CD8-positive, alpha-beta memory T cell (primary cell): ENCODE data around the gene POU2F1. TPM values are rescaled to one million over a fixed set of nuclear protein-coding genes. Genes with fewer than 3 reads are reported as not detected.
A peak's percentile ranks its signal among the peaks of the same experiment; 100 is the strongest.

Experiments used
- CTCF ChIA-PET: fragments of 350-600 bp; sonication (Branson Sonifier 250); formaldehyde crosslinking; loops from one replicate; lab custom pipeline; 2021; ENCODE audit warnings: antibody characterized with exemption; lab: Charles Lee
- POLR2A ChIA-PET: fragments of 350-600 bp; sonication (Branson Sonifier 250); formaldehyde crosslinking; loops from one replicate; lab custom pipeline; 2021; ENCODE audit warnings: antibody characterized with exemption; lab: Charles Lee
- DNase-seq, 5 donors: peaks; one replicate each; pipeline versions ENCODE4 v3.0.0 to v3.0.0-alpha.2; 2020 to 2022; ENCODE audit warnings: mixed read lengths in 1 of 5
- H3K27ac ChIP-seq: one replicate; pipeline ENCODE4 v1.7.0; 2013; ENCODE audit warnings: low read depth, mild to moderate bottlenecking, low read length, moderate library complexity
- H3K27me3 ChIP-seq: 2 replicates; pipeline ENCODE4 v1.7.0; 2013; ENCODE audit warnings: low read length, mild to moderate bottlenecking; ENCODE audit not compliant: insufficient read depth, poor library complexity, severe bottlenecking
- H3K36me3 ChIP-seq: 2 replicates; pipeline ENCODE4 v1.7.0; 2013; ENCODE audit warnings: mild to moderate bottlenecking, low read length, moderate library complexity; ENCODE audit not compliant: insufficient read depth
- H3K4me1 ChIP-seq: 2 replicates; pipeline ENCODE4 v1.7.0; 2013; ENCODE audit warnings: mild to moderate bottlenecking, low read length, moderate library complexity; ENCODE audit not compliant: insufficient read depth
- H3K4me3 ChIP-seq: 2 replicates; pipeline ENCODE4 v1.7.0; 2013; ENCODE audit warnings: mild to moderate bottlenecking, low read length
- H3K9me3 ChIP-seq: 2 replicates; pipeline ENCODE4 v1.7.0; 2013; ENCODE audit warnings: mild to moderate bottlenecking, low read length
- H3K27ac Mint-ChIP-seq, 8 donors: one replicate each; pipeline ENCODE4 v1.8.0; 2020 to 2021; ENCODE audit warnings: mixed read lengths in 8 of 8, mild to moderate bottlenecking in 6 of 8, inconsistent platforms in 3 of 8, moderate library complexity in 3 of 8
- H3K27me3 Mint-ChIP-seq, 2 donors: one replicate each; pipeline ENCODE4 v1.8.0; 2020 to 2021; ENCODE audit warnings: mixed read lengths in 2 of 2, mild to moderate bottlenecking in 1 of 2, moderate library complexity in 1 of 2
- H3K36me3 Mint-ChIP-seq, 3 donors: one replicate each; pipeline ENCODE4 v1.8.0; 2020 to 2021; ENCODE audit warnings: mixed read lengths in 3 of 3, inconsistent platforms in 1 of 3, mild to moderate bottlenecking in 1 of 3
- H3K4me1 Mint-ChIP-seq, 3 donors: one replicate each; pipeline ENCODE4 v1.8.0; 2020 to 2021; ENCODE audit warnings: mixed read lengths in 3 of 3, inconsistent platforms in 1 of 3, mild to moderate bottlenecking in 1 of 3
- H3K4me3 Mint-ChIP-seq, 7 donors: one replicate each; pipeline ENCODE4 v1.8.0; 2020 to 2021; ENCODE audit warnings: mixed read lengths in 7 of 7, mild to moderate bottlenecking in 6 of 7, moderate library complexity in 4 of 7, inconsistent platforms in 2 of 7
- H3K9me3 Mint-ChIP-seq, 5 donors: one replicate each; pipeline ENCODE4 v1.8.0; 2020 to 2022; ENCODE audit warnings: mixed read lengths in 5 of 5, mild to moderate bottlenecking in 3 of 5, moderate library complexity in 2 of 5, inconsistent platforms in 1 of 5
- polyA plus RNA-seq: library from polyadenylated mRNA; unstranded; fragments of 300-500 nt; fragmentation: Illumina TruSeq; gene quantifications from one replicate; pipeline ENCODE4 v1.2.3, GENCODE V29; 2021
- total RNA-seq, 2 experiments: library from RNA; stranded (reverse); gene quantifications; one replicate each; pipeline ENCODE4 v1.2.3, GENCODE V29; 2021

POU2F1 gene
- total and polyA plus RNA-seq, 3 experiments from 2014 or later: 11.8 to 13.5 (median 12.3) TPM

- Histone ChIP-seq H3K4me3 (no peak overlapping the region), H3K27ac (no peak overlapping the region), H3K4me1 (no peaks in the 10 kb centered on the region), H3K27me3 (no peaks in the 10 kb centered on the region), H3K36me3 (no peaks in the 10 kb centered on the region), H3K9me3 (no peaks in the 10 kb centered on the region)
- peak overlapping the region in 1 of 8 donors; percentile 4 for H3K27ac Mint-ChIP-seq
- ChIA-PET CTCF (interaction anchor here (0.9 to 1.6 kb wide), 2 partner anchors 122 to 191 kb away, joined by 3 to 4 read pairs; partner anchors contain the start of gene POU2F1), POLR2A (no interaction called here)
- H3K27me3 Mint-ChIP-seq: no peaks in the 10 kb centered on the region
- H3K4me1 Mint-ChIP-seq: peaks cover 4 to 7% (median 5%) of the 10 kb centered on the region in 3 donors
- H3K36me3 Mint-ChIP-seq: peaks cover 10 to 20% (median 13%) of the 10 kb centered on the region in 3 donors
- H3K4me3 Mint-ChIP-seq: no peak overlapping the region
- peaks cover 0 to 4% (median 0%) of the 10 kb centered on the region in 5 donors for H3K9me3 Mint-ChIP-seq
- peak in 1 of 5 donors; percentile 1 for DNase-seq
Measured at GRCh38 chr1:167342846-167343245, 122.2 kb downstream of the POU2F1 start.

- H3K4me1 ChIP-seq: no peaks in the 10 kb centered on the region
- Mint-ChIP-seq H3K27me3 (no peaks in the 10 kb centered on the region), H3K9me3 (peaks cover 0 to under 1% (median 0%) of the 10 kb centered on the region in 5 donors), H3K4me1 (peaks cover 4 to 7% (median 5%) of the 10 kb centered on the region in 3 donors), H3K4me3 (no peak overlapping the region), H3K36me3 (peaks cover 2 to 7% (median 7%) of the 10 kb centered on the region in 3 donors), H3K27ac (no peak overlapping the region)
- no peaks in the 10 kb centered on the region for H3K9me3 ChIP-seq
- DNase-seq: no peak
- ChIA-PET CTCF (no interaction called here), POLR2A (no interaction called here)
- H3K36me3 ChIP-seq: no peaks in the 10 kb centered on the region
- no peaks in the 10 kb centered on the region for H3K27me3 ChIP-seq
- no peak overlapping the region for H3K27ac ChIP-seq
- H3K4me3 ChIP-seq: no peak overlapping the region
Measured at GRCh38 chr1:167344112-167344511, 123.4 kb downstream of the POU2F1 start.

GRCh38 chr1:167344615-167345385 lies 124.1 kb downstream of the POU2F1 start:
- Mint-ChIP-seq H3K9me3 (no peaks in the 10 kb centered on the region), H3K27me3 (no peaks in the 10 kb centered on the region), H3K4me1 (peaks cover 4 to 7% (median 5%) of the 10 kb centered on the region in 3 donors), H3K27ac (peak overlapping the region in 2 of 8 donors; percentile 0 to 8), H3K36me3 (peaks cover 0 to 7% (median 6%) of the 10 kb centered on the region in 3 donors), H3K4me3 (no peak overlapping the region)
- ChIA-PET CTCF (no interaction called here), POLR2A (no interaction called here)
- DNase-seq: no peak
- no peaks in the 10 kb centered on the region for H3K4me1 ChIP-seq
- H3K27ac ChIP-seq: no peak overlapping the region
- H3K9me3 ChIP-seq: no peaks in the 10 kb centered on the region
- no peaks in the 10 kb centered on the region for H3K36me3 ChIP-seq
- no peaks in the 10 kb centered on the region for H3K27me3 ChIP-seq
- H3K4me3 ChIP-seq: no peak overlapping the region

GRCh38 chr1:167345386-167345733 lies 124.7 kb downstream of the POU2F1 start:
- CTCF ChIA-PET: no interaction called here
- no peak for DNase-seq

GRCh38 chr1:167357305-167357704 lies 136.6 kb downstream of the POU2F1 start:
- H3K4me3 ChIP-seq: no peak overlapping the region
- no peak overlapping the region for H3K27ac Mint-ChIP-seq
- H3K9me3 Mint-ChIP-seq: no peaks in the 10 kb centered on the region
- H3K27me3 ChIP-seq: no peaks in the 10 kb centered on the region
- peaks cover 0 to 2% of the 10 kb centered on the region in 2 donors for H3K27me3 Mint-ChIP-seq
- no peaks in the 10 kb centered on the region for H3K4me1 ChIP-seq
- POLR2A ChIA-PET: no interaction called here
- peak overlapping the region in 1 of 7 donors; percentile 15 for H3K4me3 Mint-ChIP-seq
- H3K36me3 Mint-ChIP-seq: peaks cover 2 to 12% (median 6%) of the 10 kb centered on the region in 3 donors
- CTCF ChIA-PET: no interaction called here
- H3K9me3 ChIP-seq: no peaks in the 10 kb centered on the region
- H3K36me3 ChIP-seq: no peaks in the 10 kb centered on the region
- no peak overlapping the region for H3K27ac ChIP-seq
- peaks cover 6 to 28% (median 6%) of the 10 kb centered on the region in 3 donors for H3K4me1 Mint-ChIP-seq
- no peak for DNase-seq

More at GRCh38 chr1:167345386-167345733, 124.7 kb downstream of the POU2F1 start:
- Mint-ChIP-seq H3K4me3 (no peak overlapping the region), H3K36me3 (peaks cover 0 to 7% (median 5%) of the 10 kb centered on the region in 3 donors), H3K9me3 (no peaks in the 10 kb centered on the region), H3K27ac (no peak overlapping the region), H3K27me3 (no peaks in the 10 kb centered on the region), H3K4me1 (peaks cover 4 to 7% (median 5%) of the 10 kb centered on the region in 3 donors)
- Histone ChIP-seq H3K9me3 (no peaks in the 10 kb centered on the region), H3K36me3 (no peaks in the 10 kb centered on the region), H3K27me3 (no peaks in the 10 kb centered on the region), H3K4me3 (no peak overlapping the region), H3K4me1 (no peaks in the 10 kb centered on the region), H3K27ac (no peak overlapping the region)
- POLR2A ChIA-PET: no interaction called here

- ChIA-PET CTCF (no interaction called here), POLR2A (no interaction called here)
- H3K27ac Mint-ChIP-seq: peak overlapping the region in 1 of 8 donors; percentile 43
- H3K9me3 ChIP-seq: no peaks in the 10 kb centered on the region
- no peak overlapping the region for H3K4me3 ChIP-seq
- peaks cover 6 to 25% (median 9%) of the 10 kb centered on the region in 3 donors for H3K4me1 Mint-ChIP-seq
- H3K27me3 ChIP-seq: no peaks in the 10 kb centered on the region
- H3K4me1 ChIP-seq: no peaks in the 10 kb centered on the region
- H3K9me3 Mint-ChIP-seq: no peaks in the 10 kb centered on the region
- DNase-seq: no peak
- peaks cover 0 to 2% of the 10 kb centered on the region in 2 donors for H3K27me3 Mint-ChIP-seq
- H3K27ac ChIP-seq: no peak overlapping the region
- no peak overlapping the region for H3K4me3 Mint-ChIP-seq
- H3K36me3 Mint-ChIP-seq: peaks cover 2 to 12% (median 3%) of the 10 kb centered on the region in 3 donors
- H3K36me3 ChIP-seq: no peaks in the 10 kb centered on the region
Measured at GRCh38 chr1:167359295-167359694, 138.6 kb downstream of the POU2F1 start.

- Mint-ChIP-seq H3K27ac (no peak overlapping the region), H3K9me3 (no peaks in the 10 kb centered on the region), H3K4me3 (no peak overlapping the region), H3K4me1 (peaks cover 6 to 24% (median 9%) of the 10 kb centered on the region in 3 donors), H3K36me3 (peaks cover 2 to 12% (median 3%) of the 10 kb centered on the region in 3 donors), H3K27me3 (peaks cover 0 to 2% of the 10 kb centered on the region in 2 donors)
- POLR2A ChIA-PET: no interaction called here
- no peaks in the 10 kb centered on the region for H3K4me1 ChIP-seq
- H3K9me3 ChIP-seq: no peaks in the 10 kb centered on the region
- no peak for DNase-seq
- H3K4me3 ChIP-seq: no peak overlapping the region
- no peaks in the 10 kb centered on the region for H3K36me3 ChIP-seq
- CTCF ChIA-PET: no interaction called here
- H3K27me3 ChIP-seq: no peaks in the 10 kb centered on the region
- no peak overlapping the region for H3K27ac ChIP-seq
Measured at GRCh38 chr1:167360120-167360519, 139.4 kb downstream of the POU2F1 start.

GRCh38 chr1:167362638-167363037 lies 142.0 kb downstream of the POU2F1 start:
- Histone ChIP-seq H3K27me3 (no peaks in the 10 kb centered on the region), H3K27ac (no peak overlapping the region), H3K4me3 (no peak overlapping the region), H3K36me3 (no peaks in the 10 kb centered on the region), H3K4me1 (no peaks in the 10 kb centered on the region), H3K9me3 (no peaks in the 10 kb centered on the region)
- Mint-ChIP-seq H3K27ac (peak overlapping the region in 2 of 8 donors; percentile 26 to 51), H3K4me1 (peaks cover 6 to 21% (median 9%) of the 10 kb centered on the region in 3 donors), H3K9me3 (no peaks in the 10 kb centered on the region), H3K27me3 (peaks cover 0 to 2% of the 10 kb centered on the region in 2 donors), H3K36me3 (peaks cover 12 to 20% (median 18%) of the 10 kb centered on the region in 3 donors), H3K4me3 (no peak overlapping the region)
- ChIA-PET POLR2A (no interaction called here), CTCF (no interaction called here)
- DNase-seq: no peak
